Fibroblast of lung (primary cell): ENCODE data around the gene SLC39A10. TPM values are rescaled to one million over a fixed set of nuclear protein-coding genes. Genes with fewer than 3 reads are reported as not detected.

Experiments
- DNase-seq, 2 donors: peaks; one replicate each; pipeline versions ENCODE4 v3.0.0 to v3.0.0-alpha.2; 2010; ENCODE audit warnings: low read depth in 2 of 2
- H2AFZ ChIP-seq: 2 replicates; pipeline ENCODE4 v1.5.1; 2012; ENCODE audit warnings: low read length, control low read depth, inconsistent platforms
- H3K27ac ChIP-seq: 2 replicates; pipeline ENCODE4 v1.5.1; 2011; ENCODE audit warnings: low read length, control low read depth; ENCODE audit not compliant: insufficient read depth
- H3K27me3 ChIP-seq: 2 replicates; pipeline ENCODE4 v1.5.1; 2011; ENCODE audit warnings: mild to moderate bottlenecking, low read length; ENCODE audit not compliant: control insufficient read depth, insufficient read depth
- H3K36me3 ChIP-seq: 2 replicates; pipeline ENCODE4 v1.5.1; 2011; ENCODE audit warnings: low read length; ENCODE audit not compliant: control insufficient read depth, insufficient read depth
- H3K4me1 ChIP-seq: 2 replicates; pipeline ENCODE4 v1.5.1; 2011; ENCODE audit warnings: low read length; ENCODE audit not compliant: control insufficient read depth, insufficient read depth; ENCODE audit errors: extremely low read depth
- H3K4me2 ChIP-seq: 2 replicates; pipeline ENCODE4 v1.5.1; 2011; ENCODE audit warnings: low read length, control low read depth; ENCODE audit not compliant: insufficient read depth; ENCODE audit errors: extremely low read depth
- H3K4me3 ChIP-seq, 4 experiments: fragments of 200-600 bp in 1 of 4; sonication (generic) in 1 of 4; replicated peaks in 1 of 4; 2 replicates each; pipeline ENCODE4 v1.5.1; 2011 to 2016; ENCODE audit warnings: low read length in 4 of 4, low read depth in 3 of 4, mild to moderate bottlenecking in 3 of 4, control low read depth in 2 of 4, inconsistent platforms in 1 of 4, mixed read lengths in 1 of 4; ENCODE audit not compliant: insufficient read depth in 1 of 4; ENCODE audit errors: control extremely low read depth in 1 of 4
- H3K79me2 ChIP-seq: 2 replicates; pipeline ENCODE4 v1.5.1; 2012; ENCODE audit warnings: mild to moderate bottlenecking, low read length, inconsistent platforms; ENCODE audit not compliant: control insufficient read depth, insufficient read depth
- H3K9ac ChIP-seq: 2 replicates; pipeline ENCODE4 v1.5.1; 2011; ENCODE audit warnings: mild to moderate bottlenecking, low read length, control low read depth; ENCODE audit not compliant: insufficient read depth
- H3K9me3 ChIP-seq: 2 replicates; pipeline ENCODE4 v1.5.1; 2012; ENCODE audit warnings: low read depth, low read length; ENCODE audit not compliant: control insufficient read depth, insufficient read depth
- H4K20me1 ChIP-seq: 2 replicates; pipeline ENCODE4 v1.5.1; 2011; ENCODE audit warnings: low read length; ENCODE audit not compliant: control insufficient read depth, insufficient read depth; ENCODE audit errors: extremely low read depth
- CTCF ChIP-seq, 2 donors: IDR thresholded peaks in 1 of 2; conservative IDR thresholded peaks in 1 of 2; 1 replicate in 1 of 2; 2 replicates in 1 of 2; pipeline ENCODE4 v1.5.1; 2011 to 2012; ENCODE audit warnings: low read length in 2 of 2, control low read depth in 1 of 2, inconsistent platforms in 1 of 2, low read depth in 1 of 2, mild to moderate bottlenecking in 1 of 2
- EZH2 ChIP-seq: IDR thresholded peaks from 2 replicates; pipeline ENCODE4 v1.5.1; 2012; ENCODE audit warnings: low read length, control low read depth, mild to moderate bottlenecking; ENCODE audit errors: missing control alignments
- polyA plus RNA-seq, 2 donors: library from polyadenylated mRNA; depleted of rRNA in 1 of 2; stranded (reverse) in 1 of 2; unstranded in 1 of 2; fragments of >200 nt; gene quantifications; 2 replicates each; pipeline ENCODE4 v1.2.1, GENCODE V29; 2011 to 2012; ENCODE audit warnings: missing spikeins in 1 of 2
- total RNA-seq: library from RNA; depleted of rRNA; stranded (reverse); fragments of >200 nt; gene quantifications from 2 replicates; pipeline ENCODE4 v1.2.1, GENCODE V29; 2014

SLC39A10 gene
- total and polyA plus RNA-seq, 2 donors (not counting 1 experiment from before 2014, with no cell fraction given) = 36.9 to 77.0 TPM

GRCh38 chr2:195652911-195653310 is 4.1 kb upstream of the SLC39A10 start:
- no peak overlapping the region for H3K4me2 ChIP-seq
- H3K36me3 ChIP-seq = no peaks in the 10 kb centered on the region
- H3K79me2 ChIP-seq = peaks cover 8% of the 10 kb centered on the region
- no peak overlapping the region for H3K4me3 ChIP-seq
- H4K20me1 ChIP-seq = no peaks in the 10 kb centered on the region
- no peaks in the 10 kb centered on the region for H3K9me3 ChIP-seq
- H3K27ac ChIP-seq = no peak overlapping the region
- no peak for TF ChIP-seq EZH2
- no peak for TF ChIP-seq CTCF (conservative IDR thresholded peaks at IDR 0.05 in 1 of 2, IDR thresholded peaks at IDR 0.05 in 1 of 2; ENCODE audit: low read depth in 1 of 2, low read length in 2 of 2)
- H2AFZ ChIP-seq = no peak overlapping the region
- H3K9ac ChIP-seq = no peak overlapping the region
- peak in 1 of 2 donors; percentile 6 for DNase-seq
- H3K4me1 ChIP-seq = peaks cover 3% of the 10 kb centered on the region
- no peaks in the 10 kb centered on the region for H3K27me3 ChIP-seq

- Histone ChIP-seq H4K20me1 (no peaks in the 10 kb centered on the region), H3K27ac (peak overlapping the region; percentile 98), H3K36me3 (no peaks in the 10 kb centered on the region), H3K9me3 (no peaks in the 10 kb centered on the region), H3K9ac (peak overlapping the region; percentile 36), H3K4me1 (peaks cover 6% of the 10 kb centered on the region), H3K79me2 (peaks cover 38% of the 10 kb centered on the region), H3K4me2 (peak overlapping the region; percentile 62), H2AFZ (peak overlapping the region; percentile 69), H3K27me3 (no peaks in the 10 kb centered on the region), H3K4me3 (peak overlapping the region; percentile 34 to 83 (median 50))
- no peak for TF ChIP-seq EZH2
- no peak for TF ChIP-seq CTCF (conservative IDR thresholded peaks at IDR 0.05 in 1 of 2, IDR thresholded peaks at IDR 0.05 in 1 of 2; ENCODE audit: low read depth in 1 of 2, low read length in 2 of 2)
- DNase-seq = no peak
These were observed 716 bp upstream of the SLC39A10 start for GRCh38 chr2:195656161-195656858.

- H3K79me2 ChIP-seq = peaks cover 49% of the 10 kb centered on the region
- H3K9me3 ChIP-seq = no peaks in the 10 kb centered on the region
- peak overlapping the region; percentile 92 for H3K4me2 ChIP-seq
- TF ChIP-seq CTCF (conservative IDR thresholded peaks at IDR 0.05 in 1 of 2, IDR thresholded peaks at IDR 0.05 in 1 of 2; ENCODE audit: low read depth in 1 of 2, low read length in 2 of 2) = no peak
- no peak for TF ChIP-seq EZH2
- peak overlapping the region; percentile 98 for H3K27ac ChIP-seq
- peak overlapping the region; percentile 99 for H3K9ac ChIP-seq
- H3K36me3 ChIP-seq = no peaks in the 10 kb centered on the region
- H3K4me3 ChIP-seq = peak overlapping the region; percentile 65 to 95 (median 75)
- H3K4me1 ChIP-seq = peaks cover 11% of the 10 kb centered on the region
- no peaks in the 10 kb centered on the region for H4K20me1 ChIP-seq
- no peaks in the 10 kb centered on the region for H3K27me3 ChIP-seq
- peak; percentile 89 to 92 for DNase-seq
- no peak overlapping the region for H2AFZ ChIP-seq
These were observed 861 bp downstream of the SLC39A10 start for GRCh38 chr2:195657634-195658540.
